Testis (tissue), 3 donors: ENCODE results near the gene KDELR3. TPM values are rescaled to one million over a fixed set of nuclear protein-coding genes. Genes with fewer than 3 reads are reported as not detected.

Experiments used
- DNase-seq: peaks from one replicate; pipeline ENCODE4 v3.0.0-alpha.2; 2019
- H3K27ac ChIP-seq, 2 donors: fragments of 200-600 bp; sonication (generic); one replicate each; pipeline ENCODE4 v1.5.1; 2019
- H3K27me3 ChIP-seq: fragments of 200-600 bp; sonication (generic); one replicate; pipeline ENCODE4 v1.5.1; 2019
- H3K36me3 ChIP-seq: fragments of 200-600 bp; sonication (generic); one replicate; pipeline ENCODE4 v1.5.1; 2017; ENCODE audit warnings: low read depth; ENCODE audit errors: missing control alignments
- H3K4me1 ChIP-seq: fragments of 200-600 bp; sonication (generic); one replicate; pipeline ENCODE4 v1.5.1; 2019
- H3K4me3 ChIP-seq, 2 donors: fragments of 200-600 bp; sonication (generic); one replicate each; pipeline ENCODE4 v1.5.1; 2017 to 2019
- H3K9me3 ChIP-seq: fragments of 200-600 bp; sonication (generic); one replicate; pipeline ENCODE4 v1.5.1; 2017
- POLR2A ChIP-seq: fragments of 450-650 bp; IDR thresholded peaks from one replicate; pipeline ENCODE4 v1.6.1; 2017; ENCODE audit warnings: antibody characterized with exemption, mild to moderate bottlenecking, moderate library complexity
- WGBS, 2 donors: methylation state at CpG; one replicate each; pipeline ENCODE4 v1.1.5; 2018; 5-methylcytosine and 5-hydroxymethylcytosine counted together
- intact Hi-C: fragments of 100-400 bp; cut with DNase I; formaldehyde crosslinking; loops from one replicate; pipeline ENCODE4 v1.15.1; 2023; ENCODE audit warnings: low total_unique reads
- polyA plus RNA-seq: library from polyadenylated mRNA; stranded (reverse); fragments of 350-450 nt; fragmentation: Illumina TruSeq; extraction: RNeasy Lipid Tissue Mini Kit (QIAGEN cat#74804); gene quantifications from one replicate; pipeline ENCODE4 v1.2.3, GENCODE V29; 2014; ENCODE audit warnings: low read depth, low replicate concordance; ENCODE audit not compliant: insufficient read depth
- total RNA-seq, 2 donors: library from RNA; depleted of rRNA; stranded (reverse); fragments of >200 nt; gene quantifications; one replicate each; pipeline ENCODE4 v1.2.3, GENCODE V29; 2016
- TF ChIP-seq, protein P1 (sequence below), 3 experiments: fragments of 450-650 bp in 2 of 3; fragments of 200-600 bp in 1 of 3; sonication (generic) in 1 of 3; IDR thresholded peaks; one replicate each; pipeline ENCODE4 v1.5.1; 2016 to 2019; ENCODE audit warnings: antibody characterized with exemption in 3 of 3, mild to moderate bottlenecking in 2 of 3, moderate library complexity in 1 of 3

The KDELR3 gene
- total and polyA plus RNA-seq, 3 donors from 2014 or later: 6.7 to 10.4 (median 8.6) TPM

DNA sequence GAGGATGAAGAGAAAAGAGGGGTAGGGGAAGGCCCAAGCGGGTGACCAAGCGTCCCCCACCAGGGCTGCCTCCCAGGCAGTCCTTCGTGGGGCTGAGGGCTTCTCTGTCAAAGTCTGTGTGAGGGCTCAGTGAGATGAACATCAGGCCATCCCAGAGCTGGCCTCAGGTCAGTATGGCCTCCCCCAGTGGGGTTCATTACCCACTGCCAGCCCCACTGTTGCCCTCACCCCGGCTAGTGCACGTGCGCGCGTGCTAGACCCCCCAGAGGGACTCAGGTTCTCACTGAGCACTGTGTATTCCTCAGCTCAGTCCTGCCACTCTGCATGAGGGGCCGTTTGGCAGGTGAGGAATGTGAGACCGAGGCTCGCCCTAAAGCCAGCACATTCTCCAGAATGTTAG lies 3.3 kb downstream of the KDELR3 start:
- DNase-seq: no peak
- intact Hi-C loops: no loop called here
- H3K4me1 ChIP-seq: peaks cover 16% of the 10 kb centered on the region
- 90 to 92% methylated on average over 4 to 11 of the region's 11 CpGs for WGBS, 2 donors
- no peaks in the 10 kb centered on the region for H3K9me3 ChIP-seq
- no peaks in the 10 kb centered on the region for H3K36me3 ChIP-seq
- H3K27ac ChIP-seq: no peak overlapping the region
- no peaks in the 10 kb centered on the region for H3K27me3 ChIP-seq
- no peak for TF ChIP-seq POLR2A
- TF ChIP-seq, protein P1, sequence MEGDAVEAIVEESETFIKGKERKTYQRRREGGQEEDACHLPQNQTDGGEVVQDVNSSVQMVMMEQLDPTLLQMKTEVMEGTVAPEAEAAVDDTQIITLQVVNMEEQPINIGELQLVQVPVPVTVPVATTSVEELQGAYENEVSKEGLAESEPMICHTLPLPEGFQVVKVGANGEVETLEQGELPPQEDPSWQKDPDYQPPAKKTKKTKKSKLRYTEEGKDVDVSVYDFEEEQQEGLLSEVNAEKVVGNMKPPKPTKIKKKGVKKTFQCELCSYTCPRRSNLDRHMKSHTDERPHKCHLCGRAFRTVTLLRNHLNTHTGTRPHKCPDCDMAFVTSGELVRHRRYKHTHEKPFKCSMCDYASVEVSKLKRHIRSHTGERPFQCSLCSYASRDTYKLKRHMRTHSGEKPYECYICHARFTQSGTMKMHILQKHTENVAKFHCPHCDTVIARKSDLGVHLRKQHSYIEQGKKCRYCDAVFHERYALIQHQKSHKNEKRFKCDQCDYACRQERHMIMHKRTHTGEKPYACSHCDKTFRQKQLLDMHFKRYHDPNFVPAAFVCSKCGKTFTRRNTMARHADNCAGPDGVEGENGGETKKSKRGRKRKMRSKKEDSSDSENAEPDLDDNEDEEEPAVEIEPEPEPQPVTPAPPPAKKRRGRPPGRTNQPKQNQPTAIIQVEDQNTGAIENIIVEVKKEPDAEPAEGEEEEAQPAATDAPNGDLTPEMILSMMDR (IDR thresholded peaks at IDR 0.05): no peak
- no peak overlapping the region for H3K4me3 ChIP-seq

DNA sequence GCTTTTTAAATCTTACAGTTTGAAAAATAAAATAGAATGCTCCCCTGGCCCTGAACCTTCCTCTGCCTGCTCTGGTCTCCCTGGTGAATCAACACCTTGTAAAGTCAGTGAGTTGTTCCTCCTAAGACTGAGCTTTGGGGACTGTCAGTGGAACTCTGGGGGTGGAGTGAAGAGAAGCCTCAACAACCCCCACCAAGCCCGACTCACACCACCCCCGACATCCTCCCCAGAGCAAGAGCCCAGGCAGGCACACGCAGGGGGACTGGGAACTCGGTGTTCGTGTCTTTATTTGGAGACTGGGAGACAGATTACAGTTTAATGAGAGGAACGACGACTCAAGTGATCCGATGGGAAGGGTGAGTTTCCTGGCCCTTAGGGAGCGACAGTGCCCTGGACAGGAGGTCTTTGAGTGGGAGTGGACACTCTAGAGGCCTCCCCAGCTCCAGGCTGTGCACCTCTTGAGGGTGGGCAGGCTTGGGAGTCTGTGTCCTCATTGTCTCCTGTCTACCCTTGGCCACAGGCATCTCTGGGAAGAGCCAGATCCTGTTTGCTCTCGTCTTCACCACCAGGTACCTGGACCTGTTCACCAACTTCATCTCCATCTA lies 6.2 kb downstream of the KDELR3 start:
- no peak overlapping the region for H3K27ac ChIP-seq
- intact Hi-C loops: no loop called here
- H3K4me3 ChIP-seq: no peak overlapping the region
- H3K4me1 ChIP-seq: no peaks in the 10 kb centered on the region
- no peaks in the 10 kb centered on the region for H3K9me3 ChIP-seq
- no peak for DNase-seq
- TF ChIP-seq, protein P1 (IDR thresholded peaks at IDR 0.05): no peak
- no peak for TF ChIP-seq POLR2A
- H3K27me3 ChIP-seq: no peaks in the 10 kb centered on the region
- H3K36me3 ChIP-seq: no peaks in the 10 kb centered on the region
- 69 to 76% methylated on average over 10 of the region's 10 CpGs for WGBS, 2 donors

- no peak overlapping the region for H3K27ac ChIP-seq
- no peak overlapping the region for H3K4me3 ChIP-seq
- H3K4me1 ChIP-seq: no peaks in the 10 kb centered on the region
- WGBS, 2 donors: 90 to 100% methylated on average over 1 of the region's 1 CpG
- intact Hi-C loops: no loop called here
- no peaks in the 10 kb centered on the region for H3K9me3 ChIP-seq
- TF ChIP-seq POLR2A: no peak
- TF ChIP-seq, protein P1 (IDR thresholded peaks at IDR 0.05): no peak
- H3K27me3 ChIP-seq: no peaks in the 10 kb centered on the region
- H3K36me3 ChIP-seq: no peaks in the 10 kb centered on the region
- DNase-seq: no peak
These were observed 9.7 kb downstream of the KDELR3 start for GRCh38 chr22:38477585-38477984.

DNA sequence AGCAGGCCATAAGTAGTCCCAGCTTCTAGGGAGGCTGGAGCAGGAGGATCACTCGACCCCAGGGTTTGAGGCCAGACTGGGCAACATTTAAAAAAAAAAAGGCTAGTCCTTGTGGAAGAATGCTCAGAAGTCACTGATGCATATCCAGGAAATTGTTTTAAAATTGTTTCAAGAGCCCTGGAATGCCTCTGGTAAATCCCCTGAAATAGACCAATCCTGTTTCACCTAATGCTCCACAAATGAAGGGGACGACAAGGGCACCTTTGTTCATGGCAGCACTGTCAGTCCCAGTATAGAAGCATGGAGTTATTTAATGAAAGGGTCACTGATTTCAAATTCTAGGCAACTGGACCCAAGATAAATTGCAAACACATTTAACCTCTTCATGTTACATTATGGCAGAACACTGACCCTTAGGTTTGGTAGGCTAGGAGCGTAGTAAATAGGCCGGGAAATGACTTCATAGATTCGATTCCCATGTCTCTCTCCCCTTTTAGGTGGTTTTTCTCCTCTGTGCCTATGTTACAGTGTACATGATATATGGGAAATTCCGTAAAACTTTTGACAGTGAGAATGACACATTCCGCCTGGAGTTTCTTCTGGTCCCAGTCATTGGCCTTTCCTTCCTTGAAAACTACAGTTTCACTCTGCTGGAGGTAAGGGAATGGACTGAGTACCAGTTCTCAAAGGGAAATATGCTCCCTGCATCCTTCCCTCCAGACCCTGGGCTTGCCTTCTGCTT lies 11.4 kb downstream of the KDELR3 start:
- Histone ChIP-seq H3K27me3 (no peaks in the 10 kb centered on the region), H3K27ac (no peak overlapping the region), H3K9me3 (no peaks in the 10 kb centered on the region), H3K4me1 (no peaks in the 10 kb centered on the region), H3K36me3 (no peaks in the 10 kb centered on the region), H3K4me3 (no peak overlapping the region)
- TF ChIP-seq, protein P1 (IDR thresholded peaks at IDR 0.05): no peak
- TF ChIP-seq POLR2A: no peak
- DNase-seq: no peak
- intact Hi-C loops: no loop called here
- WGBS, 2 donors: 74 to 80% methylated on average over 7 of the region's 7 CpGs
